Activated CD8-positive, alpha-beta memory T cell treated with anti-CD3 and anti-CD28 coated beads, Interleukin-2, amount 50 U/mL, for 1 hour (primary cell): ENCODE data around the gene TMEM273.

Experiments
- DNase-seq: peaks from one replicate; pipeline ENCODE4 v3.0.0-alpha.2; 2020; ENCODE audit errors: extremely low read depth

TMEM273 gene

GRCh38 chr10:49176310-49177268, 11.6 kb downstream of the TMEM273 start:
- no peak for DNase-seq

GRCh38 chr10:49175587-49176309, 12.4 kb downstream of the TMEM273 start:
- DNase-seq, result no peak

- DNase-seq, result no peak
These were observed 13.2 kb downstream of the TMEM273 start for GRCh38 chr10:49174926-49175500.

- no peak for DNase-seq
These were observed 13.8 kb downstream of the TMEM273 start for GRCh38 chr10:49174261-49174925.

GRCh38 chr10:49173853-49174252, 14.3 kb downstream of the TMEM273 start:
- DNase-seq, result no peak

GRCh38 chr10:49173201-49173772, 14.9 kb downstream of the TMEM273 start:
- no peak for DNase-seq

- no peak for DNase-seq
These were observed 15.4 kb downstream of the TMEM273 start for GRCh38 chr10:49172777-49173132.

GRCh38 chr10:49172061-49172776, 16.0 kb downstream of the TMEM273 start:
- no peak for DNase-seq

- DNase-seq, result no peak
These were observed 16.7 kb downstream of the TMEM273 start for GRCh38 chr10:49171326-49172060.

- DNase-seq, result no peak
These were observed 17.4 kb downstream of the TMEM273 start for GRCh38 chr10:49170632-49171325.

GRCh38 chr10:49169776-49170175, 18.4 kb downstream of the TMEM273 start:
- DNase-seq, result no peak

GRCh38 chr10:49168831-49169500, 19.2 kb downstream of the TMEM273 start:
- DNase-seq, result no peak

GRCh38 chr10:49168171-49168540, 20.0 kb downstream of the TMEM273 start:
- DNase-seq, result no peak

- DNase-seq, result no peak
These were observed 20.6 kb downstream of the TMEM273 start for GRCh38 chr10:49167425-49168170.

- no peak for DNase-seq
These were observed 21.4 kb downstream of the TMEM273 start for GRCh38 chr10:49166484-49167400.

GRCh38 chr10:49165821-49166483, 22.2 kb downstream of the TMEM273 start:
- DNase-seq, result no peak

- DNase-seq, result no peak
These were observed 22.9 kb downstream of the TMEM273 start for GRCh38 chr10:49165259-49165658.
